ENCODE data around the gene ST6GALNAC3.

ST6GALNAC3 gene

DNA sequence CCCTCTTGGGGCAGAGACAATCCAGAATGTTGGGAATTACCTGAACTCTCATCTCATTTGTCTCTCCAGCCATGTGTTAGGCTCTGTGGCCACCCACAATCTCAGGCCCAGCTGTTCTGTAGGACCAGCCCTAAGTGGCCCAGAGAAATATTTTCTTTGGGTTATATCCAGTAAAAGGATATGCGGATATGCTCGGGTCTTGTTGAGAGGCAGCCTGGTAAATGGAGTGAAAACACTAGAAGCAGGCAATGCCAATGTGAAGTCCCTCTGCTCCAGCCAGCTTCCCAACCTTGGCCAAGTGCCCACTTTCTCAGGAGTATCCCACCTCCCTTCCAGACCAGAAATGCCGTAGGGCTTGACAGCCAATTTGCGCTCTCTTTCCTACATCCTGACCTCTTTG lies 192.2 kb downstream of the ST6GALNAC3 start:
- TF ChIP-seq, protein P1, sequence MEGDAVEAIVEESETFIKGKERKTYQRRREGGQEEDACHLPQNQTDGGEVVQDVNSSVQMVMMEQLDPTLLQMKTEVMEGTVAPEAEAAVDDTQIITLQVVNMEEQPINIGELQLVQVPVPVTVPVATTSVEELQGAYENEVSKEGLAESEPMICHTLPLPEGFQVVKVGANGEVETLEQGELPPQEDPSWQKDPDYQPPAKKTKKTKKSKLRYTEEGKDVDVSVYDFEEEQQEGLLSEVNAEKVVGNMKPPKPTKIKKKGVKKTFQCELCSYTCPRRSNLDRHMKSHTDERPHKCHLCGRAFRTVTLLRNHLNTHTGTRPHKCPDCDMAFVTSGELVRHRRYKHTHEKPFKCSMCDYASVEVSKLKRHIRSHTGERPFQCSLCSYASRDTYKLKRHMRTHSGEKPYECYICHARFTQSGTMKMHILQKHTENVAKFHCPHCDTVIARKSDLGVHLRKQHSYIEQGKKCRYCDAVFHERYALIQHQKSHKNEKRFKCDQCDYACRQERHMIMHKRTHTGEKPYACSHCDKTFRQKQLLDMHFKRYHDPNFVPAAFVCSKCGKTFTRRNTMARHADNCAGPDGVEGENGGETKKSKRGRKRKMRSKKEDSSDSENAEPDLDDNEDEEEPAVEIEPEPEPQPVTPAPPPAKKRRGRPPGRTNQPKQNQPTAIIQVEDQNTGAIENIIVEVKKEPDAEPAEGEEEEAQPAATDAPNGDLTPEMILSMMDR (IDR thresholded peaks at IDR 0.05; ENCODE audit: low read depth, low read length, missing control alignments): no peak
- H3K4me3 ChIP-seq (ENCODE audit: low read depth, low read length): no peak overlapping the region
- DNase-seq (ENCODE audit: low read depth): no peak
- in situ Hi-C loops (cut with HindIII; ENCODE audit: low sequenced_read_pairs): no loop called here

DNA sequence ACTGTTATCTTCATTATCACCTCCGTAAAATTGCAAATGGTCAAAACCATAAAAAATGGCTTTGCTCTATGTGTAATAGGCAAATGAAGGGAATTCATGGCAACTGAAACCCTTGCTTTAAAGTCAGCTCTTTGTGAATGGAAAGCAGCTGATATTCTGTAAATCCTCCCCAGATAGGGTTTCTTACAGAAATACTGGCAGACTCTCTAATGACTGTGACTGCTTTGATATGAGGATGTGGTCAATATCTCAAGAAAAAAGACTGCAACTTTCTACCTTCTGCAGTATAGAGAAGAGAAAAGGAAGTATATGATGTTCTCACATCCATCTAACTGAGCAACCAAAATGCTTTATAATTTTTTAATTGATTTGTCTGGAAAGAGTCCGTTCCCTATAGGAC lies 193.1 kb downstream of the ST6GALNAC3 start:
- in situ Hi-C loops (cut with HindIII; ENCODE audit: low sequenced_read_pairs): no loop called here
- TF ChIP-seq, protein P1 (IDR thresholded peaks at IDR 0.05; ENCODE audit: low read depth, low read length, missing control alignments): no peak
- no peak overlapping the region for H3K4me3 ChIP-seq (ENCODE audit: low read depth, low read length)
- no peak for DNase-seq (ENCODE audit: low read depth)

DNA sequence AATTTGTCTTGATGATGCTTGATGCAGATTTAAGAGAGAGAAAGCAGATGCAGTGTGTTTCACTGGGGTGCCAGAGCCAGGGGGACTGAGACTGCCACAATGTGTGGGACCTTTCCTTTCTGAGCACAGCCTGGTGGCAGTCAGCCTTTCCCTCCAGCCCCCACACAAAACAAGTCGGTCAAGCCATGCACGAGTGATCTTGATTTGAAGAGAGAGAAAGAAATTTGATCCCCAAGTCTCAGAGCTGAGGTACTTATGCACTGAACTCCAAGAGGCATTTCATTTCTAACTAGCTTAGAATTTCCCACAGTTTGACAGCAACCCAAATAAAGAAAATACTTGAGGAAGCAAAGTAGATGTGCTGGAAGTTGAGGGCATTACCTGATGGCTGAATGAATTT lies 193.8 kb downstream of the ST6GALNAC3 start:
- H3K4me3 ChIP-seq (ENCODE audit: low read depth, low read length): no peak overlapping the region
- peak; percentile 6 for DNase-seq (ENCODE audit: low read depth)
- TF ChIP-seq, protein P1 (IDR thresholded peaks at IDR 0.05; ENCODE audit: low read depth, low read length, missing control alignments): no peak
- in situ Hi-C loops (cut with HindIII; ENCODE audit: low sequenced_read_pairs): no loop called here

DNA sequence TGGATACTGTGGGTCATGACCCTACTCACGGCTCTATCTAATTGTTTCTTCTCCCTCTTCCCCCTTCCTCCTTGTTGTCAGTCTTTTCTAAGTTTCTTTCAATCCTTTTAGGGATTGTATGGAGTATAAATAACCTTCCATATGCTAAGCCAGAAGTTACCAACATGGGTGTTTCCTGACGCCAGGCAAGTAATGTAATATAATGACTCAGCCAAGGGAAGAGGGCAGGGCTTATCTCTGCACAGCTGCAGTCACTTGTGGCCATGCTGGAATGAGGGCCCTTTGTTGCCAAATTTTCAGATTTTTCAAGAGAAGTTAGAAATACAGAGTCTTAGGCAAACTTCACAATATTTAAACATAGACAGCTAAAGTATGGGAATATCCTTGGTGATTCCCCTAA lies 194.6 kb downstream of the ST6GALNAC3 start:
- H3K4me3 ChIP-seq (ENCODE audit: low read depth, low read length): no peak overlapping the region
- peak; percentile 38 for DNase-seq (ENCODE audit: low read depth)
- TF ChIP-seq, protein P1 (IDR thresholded peaks at IDR 0.05; ENCODE audit: low read depth, low read length, missing control alignments): no peak
- in situ Hi-C loops (cut with HindIII; ENCODE audit: low sequenced_read_pairs): no loop called here

DNA sequence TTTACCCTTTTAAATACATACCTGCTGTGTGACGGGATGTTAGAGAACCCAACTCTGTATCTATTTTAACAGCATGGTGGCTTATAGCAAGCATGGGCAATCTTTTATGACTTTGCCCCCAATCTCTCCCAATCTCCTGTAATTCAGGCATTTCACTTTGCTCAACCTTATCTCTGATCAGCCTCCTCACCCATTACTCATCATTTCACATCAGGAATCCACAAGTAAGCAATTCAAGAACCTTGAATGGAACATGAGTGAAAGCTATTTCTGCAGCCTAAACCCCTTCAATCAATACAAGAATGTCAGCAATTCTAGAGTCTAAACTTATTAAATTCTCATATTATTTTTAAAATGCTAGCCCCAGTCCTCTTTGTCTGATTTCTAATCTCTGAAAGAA lies 199.8 kb downstream of the ST6GALNAC3 start:
- TF ChIP-seq, protein P1 (IDR thresholded peaks at IDR 0.05; ENCODE audit: low read depth, low read length, missing control alignments): no peak
- DNase-seq (ENCODE audit: low read depth): no peak
- H3K4me3 ChIP-seq (ENCODE audit: low read depth, low read length): no peak overlapping the region
- in situ Hi-C loops (cut with HindIII; ENCODE audit: low sequenced_read_pairs): no loop called here

DNA sequence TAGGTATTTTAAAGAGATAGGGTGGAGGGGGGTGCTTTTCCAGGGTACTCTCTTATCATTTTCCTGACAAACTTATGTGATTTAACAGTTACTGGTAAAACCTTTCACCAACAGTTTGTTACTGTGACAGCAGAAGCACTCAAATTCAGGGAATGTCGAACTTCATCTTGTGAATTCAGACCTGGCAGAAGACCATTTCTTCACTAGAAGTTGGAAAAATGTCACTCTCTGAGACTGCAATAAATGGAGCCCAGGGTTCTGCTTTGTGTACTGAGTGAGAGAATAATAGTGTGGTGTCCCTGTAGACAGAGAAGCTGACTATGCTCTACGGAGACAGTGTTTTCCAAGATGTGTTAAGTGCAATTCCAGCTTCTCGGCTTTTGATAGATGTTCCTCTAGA lies 200.2 kb downstream of the ST6GALNAC3 start:
- TF ChIP-seq, protein P1 (IDR thresholded peaks at IDR 0.05; ENCODE audit: low read depth, low read length, missing control alignments): no peak
- DNase-seq (ENCODE audit: low read depth): no peak
- in situ Hi-C loops (cut with HindIII; ENCODE audit: low sequenced_read_pairs): no loop called here
- no peak overlapping the region for H3K4me3 ChIP-seq (ENCODE audit: low read depth, low read length)

DNA sequence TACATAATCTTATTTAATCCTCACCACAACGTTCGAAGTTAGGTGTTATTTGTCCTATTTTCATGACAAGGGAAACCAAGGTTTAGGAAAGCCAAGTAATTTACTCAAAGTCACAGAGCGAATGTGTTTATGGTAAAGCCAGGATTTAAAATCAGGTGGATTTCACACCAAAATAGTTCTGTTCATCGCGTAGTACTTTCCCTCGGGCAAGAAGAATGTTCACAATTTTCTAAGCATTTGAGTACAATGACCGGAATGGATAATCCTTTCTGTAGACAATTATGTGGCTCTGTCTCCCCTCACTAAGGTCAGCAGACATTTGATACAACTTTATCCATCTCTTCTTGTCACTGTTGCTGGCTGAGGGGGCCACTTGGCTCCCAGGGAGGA lies 204.2 kb downstream of the ST6GALNAC3 start:
- in situ Hi-C loops (cut with HindIII; ENCODE audit: low sequenced_read_pairs): no loop called here
- TF ChIP-seq, protein P1 (IDR thresholded peaks at IDR 0.05; ENCODE audit: low read depth, low read length, missing control alignments): no peak
- DNase-seq (ENCODE audit: low read depth): no peak
- no peak overlapping the region for H3K4me3 ChIP-seq (ENCODE audit: low read depth, low read length)
